ENCODE data around the gene ATP13A4.

DNA sequence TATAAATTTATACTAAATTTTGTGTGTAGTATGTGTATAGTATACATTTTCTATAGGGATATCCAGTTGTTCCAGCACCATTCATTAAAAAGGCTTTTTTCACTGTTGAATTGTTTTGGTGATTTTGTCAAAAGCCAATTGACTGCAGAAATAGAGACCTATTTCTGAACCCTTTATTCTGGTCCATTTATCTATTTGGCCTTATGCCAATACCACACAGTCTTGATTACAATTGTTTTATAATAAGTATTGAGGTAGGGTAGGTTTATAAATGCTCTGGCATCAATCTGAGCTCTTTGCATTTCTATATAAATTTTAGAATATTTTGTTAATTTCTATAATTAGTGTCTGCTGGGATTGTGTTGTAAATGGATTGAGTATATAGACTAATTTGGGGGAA is 31.8 kb upstream of the ATP13A4 start:
- TF ChIP-seq, protein P1, sequence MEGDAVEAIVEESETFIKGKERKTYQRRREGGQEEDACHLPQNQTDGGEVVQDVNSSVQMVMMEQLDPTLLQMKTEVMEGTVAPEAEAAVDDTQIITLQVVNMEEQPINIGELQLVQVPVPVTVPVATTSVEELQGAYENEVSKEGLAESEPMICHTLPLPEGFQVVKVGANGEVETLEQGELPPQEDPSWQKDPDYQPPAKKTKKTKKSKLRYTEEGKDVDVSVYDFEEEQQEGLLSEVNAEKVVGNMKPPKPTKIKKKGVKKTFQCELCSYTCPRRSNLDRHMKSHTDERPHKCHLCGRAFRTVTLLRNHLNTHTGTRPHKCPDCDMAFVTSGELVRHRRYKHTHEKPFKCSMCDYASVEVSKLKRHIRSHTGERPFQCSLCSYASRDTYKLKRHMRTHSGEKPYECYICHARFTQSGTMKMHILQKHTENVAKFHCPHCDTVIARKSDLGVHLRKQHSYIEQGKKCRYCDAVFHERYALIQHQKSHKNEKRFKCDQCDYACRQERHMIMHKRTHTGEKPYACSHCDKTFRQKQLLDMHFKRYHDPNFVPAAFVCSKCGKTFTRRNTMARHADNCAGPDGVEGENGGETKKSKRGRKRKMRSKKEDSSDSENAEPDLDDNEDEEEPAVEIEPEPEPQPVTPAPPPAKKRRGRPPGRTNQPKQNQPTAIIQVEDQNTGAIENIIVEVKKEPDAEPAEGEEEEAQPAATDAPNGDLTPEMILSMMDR (IDR thresholded peaks at IDR 0.05; ENCODE audit: low read depth, low read length, poor library complexity, severe bottlenecking), result no peak
- TF ChIP-seq EZH2phosphoT487 (IDR thresholded peaks at IDR 0.05; ENCODE audit: borderline replicate concordance, low read length), result no peak
